NCI-H774 (cell line): ENCODE data around the gene TRIM9.

Experiments
- DNase-seq: peaks from one replicate; lab custom pipeline; 2025; lab: John Stamatoyannopoulos, UW

Gene TRIM9

GRCh38 chr14:51093371-51094281 lies 1.3 kb downstream of the TRIM9 start:
- peak; percentile 50 for DNase-seq

GRCh38 chr14:51092965-51093364 lies 1.9 kb downstream of the TRIM9 start:
- no peak for DNase-seq

- no peak for DNase-seq
These were observed 5.6 kb downstream of the TRIM9 start for GRCh38 chr14:51089278-51089677.

GRCh38 chr14:51087031-51087441 lies 7.9 kb downstream of the TRIM9 start:
- DNase-seq: no peak

GRCh38 chr14:51086044-51086443 lies 8.9 kb downstream of the TRIM9 start:
- DNase-seq: no peak

- DNase-seq: no peak
These were observed 9.9 kb downstream of the TRIM9 start for GRCh38 chr14:51084962-51085361.

DNA sequence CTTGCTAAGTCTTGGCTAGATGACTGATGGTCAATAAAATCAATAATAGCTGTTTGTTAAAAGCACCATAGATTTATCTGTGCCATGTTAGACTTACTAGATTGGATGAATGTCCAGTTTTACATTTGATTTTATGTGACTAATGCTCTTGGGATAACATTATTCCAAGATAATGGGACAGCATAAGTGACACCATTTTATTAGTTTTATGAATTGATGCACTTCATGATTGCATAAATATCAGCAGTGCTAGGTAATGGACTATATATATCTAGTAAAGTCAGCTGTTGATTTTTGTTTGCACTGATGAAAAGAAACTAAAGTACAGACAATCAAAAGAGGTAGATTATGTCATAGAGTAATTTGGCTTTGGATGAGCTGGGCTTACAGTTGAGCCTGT lies 10.4 kb downstream of the TRIM9 start:
- no peak for DNase-seq

GRCh38 chr14:51082349-51082748 lies 12.6 kb downstream of the TRIM9 start:
- DNase-seq: no peak

DNA sequence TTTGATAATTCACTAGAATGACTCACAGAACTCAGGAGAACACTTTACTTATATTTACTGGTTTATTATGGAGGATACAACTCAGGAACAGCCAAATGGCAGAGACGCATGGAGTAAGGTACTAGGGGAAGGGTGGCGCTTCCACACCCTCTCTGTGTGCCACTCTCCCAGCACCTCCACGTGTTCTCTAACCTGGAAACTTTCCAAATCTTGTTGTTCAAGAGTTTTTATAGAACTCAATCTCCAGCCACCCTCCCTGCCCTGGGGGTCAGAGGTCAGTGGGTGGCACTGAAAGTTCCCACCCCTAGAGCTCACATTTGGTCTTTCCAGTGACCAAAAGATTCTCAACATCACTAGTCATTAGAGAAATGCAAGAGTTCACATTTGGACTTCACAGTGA lies 13.2 kb downstream of the TRIM9 start:
- DNase-seq: no peak

GRCh38 chr14:51081209-51081608 lies 13.7 kb downstream of the TRIM9 start:
- no peak for DNase-seq

DNA sequence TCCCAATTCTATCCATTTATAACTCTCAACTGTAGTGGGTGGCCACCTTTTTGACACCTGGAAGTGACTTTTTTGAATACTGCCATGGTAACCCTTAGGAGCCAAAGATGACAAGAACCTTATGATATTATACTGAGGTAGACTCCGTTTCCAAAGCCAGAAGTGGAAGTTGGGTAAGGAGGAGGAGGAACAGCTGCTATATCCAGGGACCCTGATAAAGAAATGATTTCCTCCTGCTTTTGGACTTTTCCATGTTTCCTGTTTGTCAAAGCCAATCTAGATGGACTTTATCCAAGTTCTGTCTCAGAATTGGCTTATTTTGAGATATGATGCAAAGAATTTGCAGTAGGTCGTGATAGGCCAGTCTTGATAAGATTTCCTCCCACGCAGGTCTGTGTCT lies 14.3 kb downstream of the TRIM9 start:
- DNase-seq: no peak

DNA sequence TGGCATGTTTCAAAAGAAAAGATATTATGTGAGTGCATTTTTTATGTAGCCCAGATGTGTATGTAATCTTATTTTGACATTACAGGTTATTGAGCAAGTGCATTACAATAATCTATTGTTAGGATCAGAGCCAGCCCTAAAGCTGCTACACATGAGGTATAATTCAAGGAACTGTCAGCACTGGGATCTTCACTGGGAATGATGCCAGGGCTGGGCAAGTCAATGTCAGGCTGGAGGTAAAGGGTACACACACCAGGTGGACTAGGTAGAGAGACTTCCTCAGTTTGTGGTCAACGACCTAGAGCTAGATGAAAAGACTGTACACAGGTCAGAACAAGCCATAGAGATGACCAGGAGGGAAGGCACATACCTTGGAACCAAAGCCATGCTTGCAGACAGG lies 15.4 kb downstream of the TRIM9 start:
- DNase-seq: no peak

- no peak for DNase-seq
These were observed 15.8 kb downstream of the TRIM9 start for GRCh38 chr14:51079085-51079484.

DNA sequence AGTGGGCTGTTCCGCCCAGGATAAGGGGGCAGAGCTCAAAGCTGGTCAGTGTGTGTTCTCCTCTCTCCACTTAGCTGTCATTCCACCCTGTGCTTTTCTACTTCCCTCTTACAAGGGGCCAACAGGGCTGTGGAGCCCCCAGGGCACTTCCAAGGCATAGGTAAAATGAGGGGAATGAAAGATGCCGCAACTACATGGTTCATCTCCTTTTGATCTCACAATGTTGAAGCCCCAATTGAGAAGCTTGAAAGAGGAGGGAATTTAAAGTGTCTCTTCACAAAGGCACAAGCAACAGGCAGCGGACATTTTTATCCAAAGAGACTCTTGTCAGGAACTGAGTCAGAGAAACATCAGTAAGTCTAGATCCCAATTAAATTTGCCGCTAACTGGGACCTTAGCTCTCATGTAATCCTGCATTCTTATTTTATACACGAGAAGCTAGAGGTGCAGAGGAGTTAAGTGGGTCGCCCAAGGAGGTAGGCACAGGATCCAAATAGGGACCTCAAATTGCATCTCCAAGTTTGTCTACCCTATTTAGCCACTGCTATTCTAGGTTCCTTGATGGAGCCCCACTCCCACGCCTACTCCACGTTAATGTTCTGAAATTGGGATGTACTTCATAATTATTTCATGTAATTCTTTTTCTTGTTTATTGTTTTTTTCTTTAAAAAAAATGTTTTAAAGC lies 20.1 kb downstream of the TRIM9 start:
- DNase-seq: no peak

DNA sequence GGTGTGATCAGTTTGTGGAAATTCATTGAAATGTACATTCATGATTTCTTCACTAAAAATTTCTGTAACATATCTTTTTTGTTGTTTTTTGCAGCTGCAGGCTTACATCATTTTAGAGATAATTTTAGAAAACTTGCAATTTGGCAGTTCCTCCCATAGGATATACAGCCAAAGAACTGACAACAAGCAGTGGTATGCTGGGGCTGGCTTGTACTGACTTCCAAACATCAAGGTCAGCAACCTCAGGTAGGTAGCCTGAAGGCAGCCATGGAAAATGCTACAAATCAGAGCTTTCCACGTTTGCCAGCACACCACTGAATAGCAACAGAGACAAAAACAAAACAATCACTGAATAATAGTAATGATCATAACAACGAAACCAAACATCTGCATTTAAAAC lies 21.2 kb downstream of the TRIM9 start:
- no peak for DNase-seq

DNA sequence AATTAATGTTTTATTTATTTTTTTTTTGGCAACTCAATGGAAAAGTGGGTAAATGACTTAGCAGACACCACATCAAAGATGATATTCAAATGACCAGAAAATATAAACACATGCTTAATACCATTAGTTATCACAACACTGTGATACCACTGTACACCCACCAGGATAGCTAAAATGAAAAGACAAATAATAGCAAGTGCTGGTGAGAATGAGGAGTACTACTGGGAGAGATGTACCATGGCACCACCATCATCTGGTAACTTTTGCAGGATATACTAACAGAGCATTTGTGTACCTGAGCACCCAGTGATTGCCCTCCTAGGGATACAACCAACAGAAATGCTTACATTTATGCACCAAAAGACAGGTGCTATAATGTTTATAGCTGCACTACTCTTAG lies 21.9 kb downstream of the TRIM9 start:
- DNase-seq: no peak

DNA sequence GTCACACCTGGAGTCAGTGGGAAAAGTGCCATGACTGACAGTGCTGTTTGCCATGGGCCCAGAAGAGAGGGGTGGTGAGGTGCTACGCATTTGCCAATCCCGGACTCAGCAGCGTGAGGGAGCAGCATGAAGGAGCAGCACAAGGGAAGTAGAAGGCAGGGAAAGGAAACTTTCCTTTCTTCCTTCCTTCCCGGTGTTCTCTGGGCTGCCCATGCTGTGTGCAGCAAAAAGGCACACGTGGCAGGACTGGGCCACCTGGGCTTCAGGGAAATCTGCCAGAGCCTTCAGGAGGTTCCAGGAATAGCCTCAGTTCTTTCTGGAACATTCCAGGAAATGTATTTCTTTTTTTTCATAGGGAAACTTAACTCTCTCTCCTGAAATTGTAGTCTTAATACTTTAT lies 23.0 kb downstream of the TRIM9 start:
- DNase-seq: no peak

- no peak for DNase-seq
These were observed 24.2 kb downstream of the TRIM9 start for GRCh38 chr14:51070726-51071125.

DNA sequence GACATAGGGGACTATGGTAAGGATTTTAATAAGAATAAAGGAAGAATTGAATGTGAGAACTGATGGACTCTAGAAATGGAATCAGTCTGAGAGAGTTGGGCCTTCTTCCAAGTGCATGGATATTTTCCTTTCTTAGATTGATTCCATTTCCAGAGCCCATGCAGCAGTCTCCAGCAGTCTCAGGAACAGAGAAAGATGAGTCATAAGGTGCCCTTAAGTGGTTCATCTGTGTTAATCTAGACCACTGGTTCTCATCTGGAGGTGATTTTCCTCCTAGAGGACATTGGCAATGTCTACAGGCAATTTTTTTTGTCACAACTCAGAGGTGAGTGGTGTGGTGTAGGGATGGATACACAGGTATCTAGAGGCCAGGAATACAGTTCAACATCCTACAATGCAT lies 25.9 kb downstream of the TRIM9 start:
- no peak for DNase-seq

GRCh38 chr14:51068268-51068667 lies 26.6 kb downstream of the TRIM9 start:
- no peak for DNase-seq

DNA sequence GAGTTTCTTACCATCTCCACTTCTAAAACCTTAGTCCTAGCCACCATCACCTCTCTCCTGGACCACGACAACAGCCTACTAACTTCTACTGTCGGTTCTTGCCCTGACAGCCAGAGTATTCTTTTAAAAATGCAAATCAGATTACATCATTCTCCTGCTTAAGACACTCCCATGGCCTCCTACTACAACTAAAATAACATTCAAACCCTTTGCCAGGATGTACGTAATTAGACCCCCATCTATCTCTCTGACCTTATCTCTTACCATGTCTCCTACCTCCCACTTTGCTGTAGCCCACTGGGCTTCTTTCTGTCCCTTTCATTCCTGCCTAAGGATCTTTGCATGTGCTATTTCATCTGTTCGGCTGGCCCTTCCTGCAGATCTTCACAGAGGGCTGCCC lies 27.6 kb downstream of the TRIM9 start:
- no peak for DNase-seq

- DNase-seq: no peak
These were observed 28.3 kb downstream of the TRIM9 start for GRCh38 chr14:51066576-51066975.

DNA sequence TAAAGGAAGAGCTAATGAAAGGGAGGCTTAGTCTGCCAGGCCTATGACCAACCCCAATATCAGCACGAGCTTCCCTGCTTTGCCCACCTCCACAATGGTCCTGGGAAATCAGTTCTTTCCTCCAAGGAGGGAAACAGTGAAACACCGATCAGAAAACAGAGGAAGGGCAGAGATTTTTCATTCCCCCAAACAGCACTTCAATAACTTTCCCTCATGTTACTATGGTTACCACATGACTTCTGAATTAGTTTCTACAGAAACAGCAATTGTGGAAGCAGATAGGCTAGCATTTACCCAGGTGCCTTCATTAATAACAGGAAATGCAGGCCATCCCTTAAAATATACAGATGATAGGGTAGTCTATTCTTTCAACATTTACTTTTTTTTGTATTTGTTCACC lies 35.9 kb downstream of the TRIM9 start:
- DNase-seq: no peak

- no peak for DNase-seq
These were observed 36.5 kb downstream of the TRIM9 start for GRCh38 chr14:51058382-51058781.
